Vagina (tissue), 2 donors: ENCODE measurements around the gene CCDC9.

Experiments used
- CTCF ChIP-seq, 3 experiments: fragments of 450-650 bp in 2 of 3; fragments of 200-600 bp in 1 of 3; sonication (generic) in 1 of 3; IDR thresholded peaks; one replicate each; pipeline ENCODE4 v1.5.1; 2017 to 2019; ENCODE audit warnings: antibody characterized with exemption in 3 of 3, mild to moderate bottlenecking in 2 of 3, moderate library complexity in 2 of 3
- POLR2AphosphoS5 ChIP-seq, 2 donors: sonication (generic); formaldehyde crosslinking; IDR thresholded peaks; one replicate each; pipeline ENCODE4 v1.9.0; 2017; ENCODE audit warnings: antibody characterized with exemption in 2 of 2, mild to moderate bottlenecking in 2 of 2, low read depth in 1 of 2; ENCODE audit not compliant: insufficient read depth in 1 of 2

GRCh38 chr19:47258895-47259555 lies 2.7 kb downstream of the CCDC9 start:
- TF ChIP-seq CTCF (IDR thresholded peaks at IDR 0.05) (no peak), POLR2AphosphoS5 (IDR thresholded peaks at IDR 0.05; ENCODE audit: insufficient read depth in 1 of 2, low read depth in 1 of 2) (no peak)
